ENCODE data around the gene HOXC6.

Gene HOXC6

GRCh38 chr12:54028314-54029201 is at the start of gene HOXC6:
Gene HOXC6, plus strand, starts transcription at chr12:54028440. Its CDS starts 82 bp downstream, at chr12:54028522.
- no peak for DNase-seq (ENCODE audit: low spot score)
- TF ChIP-seq CTCF (IDR thresholded peaks at IDR 0.05; ENCODE audit: extremely low read depth, missing control alignments): no peak

DNA sequence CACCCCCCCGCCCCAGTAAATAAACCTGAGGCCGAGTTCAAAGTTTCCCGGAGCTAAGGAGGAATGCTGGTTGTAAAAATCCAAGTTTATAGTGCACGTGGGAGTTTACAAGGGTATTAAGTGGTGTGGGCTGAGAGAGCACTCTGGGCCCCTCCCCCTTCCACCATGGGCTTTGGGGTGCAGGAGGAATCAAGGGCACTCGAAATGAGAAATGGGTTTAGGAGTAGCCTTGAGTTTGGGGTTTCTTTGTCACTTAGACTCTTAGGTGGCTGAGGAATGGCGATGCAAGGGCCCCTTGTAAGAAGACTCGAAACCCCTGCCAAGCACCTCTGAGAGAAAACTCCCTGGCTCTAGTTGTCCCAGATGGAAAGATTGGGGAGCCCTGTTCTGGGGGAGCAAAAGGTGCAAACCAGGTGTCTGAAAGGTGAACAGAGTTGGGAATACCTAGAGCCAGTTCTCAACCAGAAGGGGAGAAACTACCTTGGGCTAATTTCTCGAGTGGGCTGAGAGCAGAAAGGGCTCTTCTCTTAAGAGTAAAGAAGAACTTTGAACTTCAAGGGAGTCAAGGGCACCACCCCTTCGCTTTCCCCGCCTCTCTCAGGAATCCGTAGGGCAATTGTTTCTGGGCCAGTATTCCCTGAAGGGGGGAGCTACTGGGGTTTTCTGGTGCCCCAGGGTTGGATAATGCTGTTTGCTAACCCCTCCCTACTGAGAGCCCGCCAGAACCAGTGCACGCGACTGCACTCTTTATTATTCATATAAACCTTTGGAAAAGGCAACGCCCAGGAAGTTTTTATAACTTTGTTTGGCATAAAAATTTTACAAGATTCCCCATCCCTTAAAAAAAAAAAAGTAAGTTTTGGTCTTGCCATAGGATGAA is 49.5 kb upstream of the HOXC6 start:
- TF ChIP-seq CTCF (IDR thresholded peaks at IDR 0.05; ENCODE audit: extremely low read depth, missing control alignments): no peak
- DNase-seq (ENCODE audit: low spot score): no peak

DNA sequence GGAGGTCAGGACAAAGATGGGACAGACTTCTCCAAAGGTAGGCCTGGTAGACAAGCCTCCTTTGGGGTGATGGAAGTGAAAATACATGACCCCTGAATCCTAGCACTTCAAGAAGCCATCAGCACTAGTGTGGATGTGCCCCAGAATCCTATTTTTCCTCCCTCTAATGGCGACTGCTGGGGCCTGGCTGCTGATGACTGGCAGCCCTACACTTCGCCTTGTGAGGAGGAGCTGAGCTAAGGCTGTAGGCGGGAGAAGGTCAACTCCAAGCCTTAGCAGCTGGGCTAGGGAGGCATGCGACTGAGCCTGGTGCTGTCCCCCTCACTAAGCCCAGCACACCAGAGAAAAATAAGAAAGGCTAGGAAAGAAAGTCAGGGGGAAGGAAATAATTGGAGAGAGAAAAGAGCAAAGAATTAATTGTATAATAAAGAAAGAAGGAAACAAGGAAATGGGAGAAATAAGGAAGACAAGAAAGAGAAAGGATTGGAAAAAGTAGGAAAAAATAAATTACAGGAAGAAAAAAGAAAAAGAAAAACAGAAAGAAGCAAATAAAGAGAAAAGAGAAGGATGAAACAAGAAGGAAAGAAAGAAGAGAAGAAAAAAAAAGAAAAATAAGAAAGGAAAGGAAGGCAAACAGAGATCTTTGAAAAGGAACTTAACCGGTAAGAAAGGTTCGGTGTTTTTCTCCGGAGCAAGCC is 48.0 kb upstream of the HOXC6 start:
- DNase-seq (ENCODE audit: low spot score): no peak
- no peak for TF ChIP-seq CTCF (IDR thresholded peaks at IDR 0.05; ENCODE audit: extremely low read depth, missing control alignments)

DNA sequence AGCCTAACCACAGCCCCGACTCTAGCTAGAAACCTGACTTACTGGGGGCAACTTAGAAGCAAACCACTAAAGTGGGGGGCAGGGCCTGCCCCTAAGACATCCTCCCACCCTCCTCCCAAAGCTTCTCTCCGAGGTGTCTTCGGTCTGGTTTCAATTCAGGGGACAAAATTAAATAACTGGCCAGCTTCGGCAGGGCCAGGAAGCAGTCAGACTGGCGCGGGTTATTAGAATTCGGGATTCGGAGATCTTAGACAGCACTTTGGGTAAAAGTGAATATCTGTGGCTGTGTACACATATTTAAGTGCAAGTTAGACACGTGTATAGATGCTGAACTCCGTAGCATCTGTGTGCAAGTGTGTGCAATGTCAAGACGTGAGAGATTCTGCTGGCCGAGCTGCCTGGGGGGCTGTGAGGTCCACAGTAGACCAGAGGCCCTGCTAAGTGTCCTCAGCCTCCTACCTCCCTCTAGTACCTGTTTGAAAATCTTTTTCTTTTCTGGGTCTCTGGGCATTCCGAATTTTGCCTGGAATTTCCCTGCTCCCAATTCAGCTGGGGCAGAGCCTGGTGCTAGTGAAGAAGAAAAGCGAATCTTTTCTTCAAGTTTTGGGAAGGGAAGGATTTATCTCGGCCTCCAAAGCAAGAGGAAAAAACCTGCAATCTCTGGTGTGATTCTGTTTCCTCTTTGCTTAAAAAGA is 47.3 kb upstream of the HOXC6 start:
- TF ChIP-seq CTCF (IDR thresholded peaks at IDR 0.05; ENCODE audit: extremely low read depth, missing control alignments): no peak
- no peak for DNase-seq (ENCODE audit: low spot score)

DNA sequence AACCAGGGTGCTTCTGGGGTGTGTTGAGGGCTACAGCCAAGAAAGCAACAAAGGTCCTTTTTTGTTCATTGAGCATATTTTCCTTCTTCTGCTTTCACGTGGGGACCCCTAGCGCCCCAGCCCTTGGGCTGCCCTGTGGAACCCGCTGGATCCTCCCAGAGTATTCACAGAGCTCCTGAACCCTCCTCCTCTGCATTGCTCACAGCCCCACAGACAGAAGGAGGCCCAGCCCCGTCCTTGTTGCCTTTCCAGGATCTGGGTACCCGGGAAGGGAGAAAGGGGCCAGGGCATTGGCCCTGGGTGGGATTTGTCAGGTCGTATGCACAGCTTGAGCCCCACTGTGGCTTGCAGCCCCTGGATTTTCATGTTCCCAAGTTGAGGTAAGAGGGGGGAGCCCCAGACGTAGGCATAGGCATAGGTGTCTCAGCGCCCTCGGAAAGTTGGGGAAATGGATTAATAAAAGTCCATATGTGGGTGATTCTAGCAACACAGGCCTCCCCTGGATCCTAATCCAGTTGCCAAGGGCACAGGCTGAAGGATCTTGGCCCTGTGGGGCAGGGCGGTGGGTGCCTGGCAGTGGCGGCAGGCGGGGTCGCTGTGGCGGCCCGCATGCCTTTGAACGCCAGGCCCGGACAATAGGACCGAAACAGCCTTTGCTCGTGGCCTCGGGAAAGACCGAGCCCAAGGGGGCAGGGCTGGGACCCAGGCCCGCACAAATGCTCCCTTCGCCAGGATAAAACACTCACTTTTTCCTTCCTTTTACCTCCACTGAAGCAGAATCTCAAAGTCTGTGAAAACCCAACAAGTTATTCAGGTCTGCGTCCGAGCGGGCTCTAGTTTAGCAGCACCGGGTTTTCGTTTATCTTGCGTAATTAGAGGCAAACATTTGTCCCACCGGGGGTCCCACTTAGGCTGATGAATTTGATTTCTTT is 46.3 kb upstream of the HOXC6 start:
- no peak for TF ChIP-seq CTCF (IDR thresholded peaks at IDR 0.05; ENCODE audit: extremely low read depth, missing control alignments)
- no peak for DNase-seq (ENCODE audit: low spot score)
